ES-I3 (cell line): ENCODE data around the gene EIF3A.

Experiments
- H3K36me3 ChIP-seq: 2 replicates; pipeline ENCODE4 v1.6.1; 2013; ENCODE audit warnings: mild to moderate bottlenecking, low read length, control low read depth, moderate library complexity; ENCODE audit not compliant: insufficient read depth
- H3K4me1 ChIP-seq: 2 replicates; pipeline ENCODE4 v1.6.1; 2013; ENCODE audit warnings: mild to moderate bottlenecking, control low read depth, low read length; ENCODE audit not compliant: insufficient read depth
- H3K9ac ChIP-seq: 2 replicates; pipeline ENCODE4 v1.6.1; 2013; ENCODE audit warnings: low read depth, mild to moderate bottlenecking, low read length, moderate library complexity
- H3K9me3 ChIP-seq: 2 replicates; pipeline ENCODE4 v1.6.1; 2013; ENCODE audit warnings: mild to moderate bottlenecking, low read length, moderate library complexity; ENCODE audit not compliant: control insufficient read depth, insufficient read depth

EIF3A gene

GRCh38 chr10:118990326-118990725 lies 90.3 kb downstream of the EIF3A start:
- Histone ChIP-seq H3K36me3 (no peaks in the 10 kb centered on the region), H3K9ac (no peak overlapping the region), H3K4me1 (no peaks in the 10 kb centered on the region), H3K9me3 (peaks cover 4% of the 10 kb centered on the region; the same call in 1 of the 2 replicates)

- H3K9ac ChIP-seq: no peak overlapping the region
Observed at GRCh38 chr10:118986815-118987790, 93.5 kb downstream of the EIF3A start.

GRCh38 chr10:118985576-118985975 lies 95.0 kb downstream of the EIF3A start:
- H3K9ac ChIP-seq: no peak overlapping the region
- no peaks in the 10 kb centered on the region; the same call in 1 of the 2 replicates for H3K4me1 ChIP-seq
- no peaks in the 10 kb centered on the region for H3K36me3 ChIP-seq
- peaks cover 4% of the 10 kb centered on the region; the same call in 1 of the 2 replicates for H3K9me3 ChIP-seq

More at GRCh38 chr10:118986815-118987790, 93.5 kb downstream of the EIF3A start:
- Histone ChIP-seq H3K4me1 (no peaks in the 10 kb centered on the region; the same call in 1 of the 2 replicates), H3K36me3 (no peaks in the 10 kb centered on the region), H3K9me3 (peaks cover 4% of the 10 kb centered on the region; the same call in 1 of the 2 replicates)
